A673 (cell line): Measurements from ENCODE around the gene FRMD4B.

Experiments
- EZH2 ChIP-seq: fragments of 200-600 bp; sonication (generic); IDR thresholded peaks from 2 replicates; pipeline ENCODE4 v1.6.1; 2017; ENCODE audit warnings: borderline replicate concordance, low read depth, mild to moderate bottlenecking, mixed read lengths, antibody characterized with exemption, low read length; ENCODE audit not compliant: poor library complexity, severe bottlenecking
- TF ChIP-seq, protein P1 (sequence below): fragments of 300-800, 200-600 bp; sonication (generic); conservative IDR thresholded peaks from 2 replicates; pipeline ENCODE4 v1.5.1; 2017; ENCODE audit warnings: low read depth, mild to moderate bottlenecking, antibody characterized with exemption, low read length, moderate library complexity, mixed read lengths

DNA sequence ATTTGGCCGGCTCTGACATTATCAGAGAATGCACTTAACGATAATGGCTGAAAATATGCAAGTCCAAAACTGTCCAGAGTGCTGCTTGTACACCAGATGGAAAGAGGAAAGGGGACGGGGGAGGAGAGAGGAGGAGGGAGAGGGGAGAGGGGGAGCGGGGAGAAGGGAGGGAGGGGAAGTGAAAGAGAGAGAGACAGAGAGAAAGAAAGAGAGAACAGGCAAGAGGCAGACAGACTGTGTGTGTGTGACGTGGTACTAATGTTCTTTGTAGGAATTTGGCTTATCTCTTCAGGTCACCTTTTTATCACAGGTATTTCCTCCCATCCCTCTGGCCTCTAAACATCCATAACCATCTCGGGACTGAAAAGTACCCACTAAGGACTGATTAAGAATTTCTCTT is 188.4 kb downstream of the FRMD4B start:
- TF ChIP-seq, protein P1, sequence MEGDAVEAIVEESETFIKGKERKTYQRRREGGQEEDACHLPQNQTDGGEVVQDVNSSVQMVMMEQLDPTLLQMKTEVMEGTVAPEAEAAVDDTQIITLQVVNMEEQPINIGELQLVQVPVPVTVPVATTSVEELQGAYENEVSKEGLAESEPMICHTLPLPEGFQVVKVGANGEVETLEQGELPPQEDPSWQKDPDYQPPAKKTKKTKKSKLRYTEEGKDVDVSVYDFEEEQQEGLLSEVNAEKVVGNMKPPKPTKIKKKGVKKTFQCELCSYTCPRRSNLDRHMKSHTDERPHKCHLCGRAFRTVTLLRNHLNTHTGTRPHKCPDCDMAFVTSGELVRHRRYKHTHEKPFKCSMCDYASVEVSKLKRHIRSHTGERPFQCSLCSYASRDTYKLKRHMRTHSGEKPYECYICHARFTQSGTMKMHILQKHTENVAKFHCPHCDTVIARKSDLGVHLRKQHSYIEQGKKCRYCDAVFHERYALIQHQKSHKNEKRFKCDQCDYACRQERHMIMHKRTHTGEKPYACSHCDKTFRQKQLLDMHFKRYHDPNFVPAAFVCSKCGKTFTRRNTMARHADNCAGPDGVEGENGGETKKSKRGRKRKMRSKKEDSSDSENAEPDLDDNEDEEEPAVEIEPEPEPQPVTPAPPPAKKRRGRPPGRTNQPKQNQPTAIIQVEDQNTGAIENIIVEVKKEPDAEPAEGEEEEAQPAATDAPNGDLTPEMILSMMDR: no peak
- TF ChIP-seq EZH2: no peak
